GM19193 (cell line): ENCODE measurements around the gene PDCD10.

ENCODE experiments used
- POLR2A ChIP-seq: IDR thresholded peaks from 4 replicates; pipeline ENCODE4 v1.6.1; 2011; ENCODE audit not compliant: insufficient read depth, insufficient read length; ENCODE audit errors: extremely low read depth

The PDCD10 gene

GRCh38 chr3:167734498-167735232, at the start of gene PDCD10:
Gene PDCD10, minus strand, starts transcription at chr3:167734892. Its CDS starts 14,735 bp downstream, at chr3:167720157.
- TF ChIP-seq POLR2A, result peak; percentile 89

- TF ChIP-seq POLR2A, result no peak
Observed at GRCh38 chr3:167783781-167784180, 49.1 kb upstream of the PDCD10 start.

- no peak for TF ChIP-seq POLR2A
Observed at GRCh38 chr3:167780214-167780883, 45.7 kb upstream of the PDCD10 start.

- no peak for TF ChIP-seq POLR2A
Observed at GRCh38 chr3:167777356-167777755, 42.7 kb upstream of the PDCD10 start.

GRCh38 chr3:167776066-167776685, 41.5 kb upstream of the PDCD10 start:
- TF ChIP-seq POLR2A, result no peak

GRCh38 chr3:167773584-167773983, 38.9 kb upstream of the PDCD10 start:
- no peak for TF ChIP-seq POLR2A

DNA sequence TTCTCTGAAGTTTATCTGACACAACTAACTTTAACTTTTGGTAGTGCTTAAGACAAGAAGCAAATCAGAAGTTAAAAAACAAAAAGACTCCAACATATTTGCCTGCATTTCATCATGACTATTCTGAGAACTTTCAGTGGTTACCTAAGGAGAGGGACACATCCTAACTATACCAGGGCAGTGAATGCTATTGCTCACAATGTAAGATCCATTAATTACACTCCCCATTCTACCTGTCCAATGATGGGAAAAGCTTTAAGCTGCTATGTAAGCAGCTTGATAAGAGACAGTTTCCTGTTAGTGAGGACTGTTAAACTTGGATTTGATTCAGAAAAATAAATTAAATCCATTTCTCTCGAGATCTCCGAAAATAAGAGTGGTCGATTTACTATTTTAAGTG, 38.3 kb upstream of the PDCD10 start:
- TF ChIP-seq POLR2A, result no peak

- TF ChIP-seq POLR2A, result no peak
Observed at GRCh38 chr3:167762296-167762695, 27.6 kb upstream of the PDCD10 start.

DNA sequence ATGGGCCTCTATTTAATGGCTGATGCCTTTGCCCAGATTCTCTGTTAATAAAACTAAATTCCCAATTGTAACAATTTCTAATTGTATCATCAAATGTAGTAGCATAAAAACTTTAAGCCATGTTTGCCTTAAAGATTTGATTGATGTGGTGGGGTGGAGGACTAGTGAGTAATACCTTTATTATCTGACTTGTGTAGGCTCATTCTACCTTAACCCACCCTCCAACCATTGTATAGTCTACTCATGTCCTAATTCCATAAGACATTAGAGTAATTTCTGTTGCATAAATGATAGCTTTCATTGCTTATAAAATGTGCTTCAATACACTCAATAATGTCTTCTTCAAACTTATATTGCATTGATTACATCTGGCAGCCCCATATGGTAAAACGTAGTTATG, 26.6 kb upstream of the PDCD10 start:
- TF ChIP-seq POLR2A, result no peak

GRCh38 chr3:167754049-167754448, 19.4 kb upstream of the PDCD10 start:
- no peak for TF ChIP-seq POLR2A

GRCh38 chr3:167750272-167750971, 15.7 kb upstream of the PDCD10 start:
- TF ChIP-seq POLR2A, result no peak

DNA sequence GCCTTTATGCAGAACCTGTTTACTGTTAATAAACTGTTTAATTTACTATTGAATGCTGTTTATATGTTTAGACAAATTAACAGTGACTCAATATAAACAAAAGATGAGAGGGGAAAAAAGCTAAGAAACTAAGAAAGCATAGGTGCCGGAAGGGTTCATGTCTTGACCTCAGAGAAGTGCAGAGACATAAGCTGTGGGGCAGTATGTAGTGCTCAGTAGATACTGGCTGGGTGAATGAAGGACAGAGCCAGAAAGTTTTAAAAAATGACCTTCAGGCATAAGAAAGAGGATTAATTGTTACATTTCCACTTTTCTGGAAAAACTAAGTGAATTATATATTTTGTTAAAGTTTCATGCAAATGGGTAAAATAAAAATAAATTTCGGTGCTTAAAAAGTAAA, 15.0 kb upstream of the PDCD10 start:
- no peak for TF ChIP-seq POLR2A

GRCh38 chr3:167749209-167749608, 14.5 kb upstream of the PDCD10 start:
- TF ChIP-seq POLR2A, result no peak

DNA sequence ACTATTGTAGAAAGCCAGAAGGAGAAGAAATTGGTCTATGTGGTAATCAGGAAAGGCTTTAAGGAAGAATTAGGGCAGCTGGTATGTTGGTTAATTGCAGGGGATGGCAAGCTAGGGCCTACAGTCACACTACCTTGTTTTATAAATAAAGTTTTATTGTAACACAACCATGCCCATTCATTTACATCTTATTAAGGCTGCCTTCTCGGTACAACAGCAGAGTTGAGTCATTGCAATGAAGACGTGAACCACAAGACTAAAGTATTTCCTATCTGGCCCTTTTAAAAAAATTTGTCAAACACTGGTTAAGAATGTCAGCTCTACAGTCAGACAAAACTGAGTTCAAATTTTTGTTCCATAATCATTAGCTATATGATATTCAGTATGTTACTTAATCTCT, 9.1 kb upstream of the PDCD10 start:
- no peak for TF ChIP-seq POLR2A

DNA sequence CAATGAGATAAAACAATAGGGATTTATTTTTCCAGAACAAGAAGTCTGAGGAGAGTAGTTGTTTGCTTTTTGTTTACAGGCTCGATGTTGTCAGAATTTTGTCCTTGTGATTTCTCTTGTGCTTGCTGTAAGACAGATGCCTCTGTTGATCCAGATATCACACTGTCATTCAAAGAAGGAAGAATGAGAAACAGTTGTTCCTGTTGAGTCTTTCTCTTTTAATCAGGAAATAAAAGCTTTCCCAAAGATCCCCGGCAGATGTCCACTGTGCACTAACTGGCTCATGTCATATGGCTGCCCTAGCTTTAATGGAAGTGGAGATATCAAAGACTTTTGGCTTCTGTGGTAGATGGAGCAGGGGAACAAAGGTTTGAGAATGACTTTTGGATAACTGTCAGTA, 7.6 kb upstream of the PDCD10 start:
- TF ChIP-seq POLR2A, result no peak
